GM12875 (cell line): ENCODE results near the gene CEP57L1.

Experiments used
- H3K4me3 ChIP-seq: one replicate; pipeline ENCODE4 v1.5.1; 2011; ENCODE audit warnings: low read depth, low read length, control low read depth
- TF ChIP-seq, protein P1 (sequence below): IDR thresholded peaks from 2 replicates; pipeline ENCODE4 v1.5.1; 2011; ENCODE audit warnings: low read depth, mild to moderate bottlenecking, control low read depth, inconsistent platforms, low read length, moderate library complexity, borderline replicate concordance; ENCODE audit not compliant: insufficient read depth

CEP57L1 gene

GRCh38 chr6:109153752-109154151 is 58.4 kb downstream of the CEP57L1 start:
- no peak overlapping the region for H3K4me3 ChIP-seq
- TF ChIP-seq, protein P1, sequence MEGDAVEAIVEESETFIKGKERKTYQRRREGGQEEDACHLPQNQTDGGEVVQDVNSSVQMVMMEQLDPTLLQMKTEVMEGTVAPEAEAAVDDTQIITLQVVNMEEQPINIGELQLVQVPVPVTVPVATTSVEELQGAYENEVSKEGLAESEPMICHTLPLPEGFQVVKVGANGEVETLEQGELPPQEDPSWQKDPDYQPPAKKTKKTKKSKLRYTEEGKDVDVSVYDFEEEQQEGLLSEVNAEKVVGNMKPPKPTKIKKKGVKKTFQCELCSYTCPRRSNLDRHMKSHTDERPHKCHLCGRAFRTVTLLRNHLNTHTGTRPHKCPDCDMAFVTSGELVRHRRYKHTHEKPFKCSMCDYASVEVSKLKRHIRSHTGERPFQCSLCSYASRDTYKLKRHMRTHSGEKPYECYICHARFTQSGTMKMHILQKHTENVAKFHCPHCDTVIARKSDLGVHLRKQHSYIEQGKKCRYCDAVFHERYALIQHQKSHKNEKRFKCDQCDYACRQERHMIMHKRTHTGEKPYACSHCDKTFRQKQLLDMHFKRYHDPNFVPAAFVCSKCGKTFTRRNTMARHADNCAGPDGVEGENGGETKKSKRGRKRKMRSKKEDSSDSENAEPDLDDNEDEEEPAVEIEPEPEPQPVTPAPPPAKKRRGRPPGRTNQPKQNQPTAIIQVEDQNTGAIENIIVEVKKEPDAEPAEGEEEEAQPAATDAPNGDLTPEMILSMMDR, result no peak

DNA sequence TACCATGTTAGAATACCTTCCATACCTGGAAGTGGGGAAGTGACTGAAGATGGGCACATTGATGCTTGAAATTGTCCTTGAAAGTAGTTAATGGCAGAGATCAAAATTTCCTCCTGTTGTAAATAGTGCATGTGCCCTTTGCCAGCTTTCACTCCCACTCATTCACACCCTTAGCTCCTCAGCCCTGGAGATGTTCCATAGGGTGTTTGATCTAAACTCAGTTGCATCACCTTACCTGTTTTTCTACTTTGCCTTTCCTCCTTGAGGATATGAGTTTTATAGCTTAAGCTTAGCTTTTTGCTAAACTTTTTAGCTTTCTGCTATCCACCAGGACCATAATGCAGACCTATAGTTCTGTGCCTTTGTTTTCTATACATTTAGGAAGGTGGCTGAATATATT is 69.0 kb downstream of the CEP57L1 start:
- TF ChIP-seq, protein P1, result no peak
- no peak overlapping the region for H3K4me3 ChIP-seq

- TF ChIP-seq, protein P1, result no peak
- H3K4me3 ChIP-seq, result no peak overlapping the region
Observed at GRCh38 chr6:109165392-109165974, 70.2 kb downstream of the CEP57L1 start.

- H3K4me3 ChIP-seq, result no peak overlapping the region
- TF ChIP-seq, protein P1, result no peak
Observed at GRCh38 chr6:109166673-109167072, 71.4 kb downstream of the CEP57L1 start.

- H3K4me3 ChIP-seq, result no peak overlapping the region
- TF ChIP-seq, protein P1, result no peak
Observed at GRCh38 chr6:109167562-109167961, 72.3 kb downstream of the CEP57L1 start.

DNA sequence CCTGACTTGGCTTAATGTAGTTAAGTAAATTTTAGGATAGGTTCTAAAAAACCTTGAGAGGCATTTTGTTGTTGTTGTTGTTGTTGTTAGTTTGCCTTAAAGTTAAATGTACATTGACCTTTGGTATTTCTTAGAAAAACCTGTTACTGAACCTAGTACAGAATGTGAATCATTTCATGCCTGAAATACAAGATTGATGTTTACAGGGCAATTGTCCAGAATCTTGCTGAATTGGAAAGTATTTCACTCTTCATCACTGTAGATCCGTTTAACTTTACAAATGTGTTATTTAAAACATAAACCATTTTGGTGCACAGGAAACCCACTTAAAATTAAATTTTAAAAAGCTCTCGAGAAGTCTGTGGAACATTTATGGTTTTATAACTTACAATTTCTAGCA is 75.0 kb downstream of the CEP57L1 start:
- TF ChIP-seq, protein P1, result no peak
- H3K4me3 ChIP-seq, result no peak overlapping the region

DNA sequence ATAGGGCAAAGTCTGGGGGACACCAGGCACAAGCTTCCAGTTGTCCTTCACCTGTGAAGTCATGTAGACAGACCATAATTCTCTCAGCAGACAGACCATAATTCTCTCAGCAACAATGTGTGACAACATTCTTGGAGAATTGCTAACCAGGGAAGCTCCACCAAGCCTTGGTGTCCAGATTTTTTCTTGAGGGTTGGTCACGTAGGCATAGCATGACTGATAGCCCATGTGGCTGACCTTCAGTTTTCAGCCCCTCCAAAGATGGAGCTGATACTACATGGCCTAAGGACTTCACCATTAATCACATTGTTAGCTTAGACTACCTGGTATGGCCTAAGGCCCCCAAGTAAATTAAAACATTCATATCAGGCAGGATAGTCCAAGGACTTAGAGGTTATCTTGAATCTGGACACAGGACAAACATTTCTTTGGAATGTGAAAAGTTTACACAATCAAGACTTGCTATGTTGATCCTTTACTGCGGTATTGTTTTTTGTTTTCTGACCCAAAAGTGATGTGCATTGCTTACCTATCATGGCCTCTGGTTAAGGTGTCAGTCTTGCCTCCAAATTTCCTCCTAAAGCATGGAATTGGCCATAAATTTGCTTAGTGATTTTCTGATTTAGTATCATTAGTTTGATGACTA is 76.9 kb downstream of the CEP57L1 start:
- TF ChIP-seq, protein P1, result no peak
- H3K4me3 ChIP-seq, result no peak overlapping the region
